MM.1S (cell line): ENCODE data around the gene EGR4.

Experiments
- EZH2 ChIP-seq: fragments of 300-600 bp; sonication (generic); optimal IDR thresholded peaks from 2 replicates; pipeline ENCODE3; 2017; ENCODE audit warnings: low read depth, mild to moderate bottlenecking, antibody characterized with exemption, low read length, mixed read lengths
- EZH2phosphoT487 ChIP-seq: fragments of 300-600 bp; sonication (generic); IDR thresholded peaks from 2 replicates; pipeline ENCODE4 v1.6.1; 2018; ENCODE audit warnings: antibody characterized with exemption, low read length
- TF ChIP-seq, protein P1 (sequence below): fragments of 300-600 bp; sonication (generic); IDR thresholded peaks from 2 replicates; pipeline ENCODE4 v1.5.1; 2016; ENCODE audit warnings: antibody characterized with exemption, low read length, mixed read lengths

DNA sequence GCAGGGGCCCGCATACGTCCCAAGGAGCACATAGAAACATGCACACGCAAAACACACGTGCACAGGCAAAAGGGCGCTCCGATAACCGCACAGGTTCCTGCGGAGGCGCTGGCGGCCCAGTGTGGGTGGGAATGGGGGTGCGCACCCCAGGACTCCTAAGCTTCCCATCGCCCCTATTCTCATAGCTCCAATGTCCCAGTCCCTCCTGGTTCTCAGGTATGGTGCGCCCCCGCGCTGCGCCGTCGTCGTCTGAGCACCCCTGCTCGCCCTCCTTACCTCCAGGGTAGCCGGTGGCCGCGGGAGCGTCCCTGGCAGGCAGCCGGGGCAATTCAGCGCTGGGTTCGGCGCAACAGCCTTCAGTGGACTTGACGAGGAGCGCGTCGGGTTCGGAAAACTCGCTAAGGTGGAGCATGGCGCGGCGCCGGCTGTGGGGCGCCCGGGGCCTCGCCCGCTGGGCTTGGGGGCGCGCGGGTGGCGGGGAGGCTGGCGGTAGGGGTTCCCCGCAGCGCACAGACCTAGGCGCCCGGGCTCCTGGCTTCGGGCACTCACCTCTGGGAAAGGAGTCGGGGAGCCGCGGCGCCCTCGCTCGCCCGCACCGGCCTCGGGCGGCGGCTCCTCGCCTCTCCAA is 328 bp downstream of the EGR4 start:
- TF ChIP-seq, protein P1, sequence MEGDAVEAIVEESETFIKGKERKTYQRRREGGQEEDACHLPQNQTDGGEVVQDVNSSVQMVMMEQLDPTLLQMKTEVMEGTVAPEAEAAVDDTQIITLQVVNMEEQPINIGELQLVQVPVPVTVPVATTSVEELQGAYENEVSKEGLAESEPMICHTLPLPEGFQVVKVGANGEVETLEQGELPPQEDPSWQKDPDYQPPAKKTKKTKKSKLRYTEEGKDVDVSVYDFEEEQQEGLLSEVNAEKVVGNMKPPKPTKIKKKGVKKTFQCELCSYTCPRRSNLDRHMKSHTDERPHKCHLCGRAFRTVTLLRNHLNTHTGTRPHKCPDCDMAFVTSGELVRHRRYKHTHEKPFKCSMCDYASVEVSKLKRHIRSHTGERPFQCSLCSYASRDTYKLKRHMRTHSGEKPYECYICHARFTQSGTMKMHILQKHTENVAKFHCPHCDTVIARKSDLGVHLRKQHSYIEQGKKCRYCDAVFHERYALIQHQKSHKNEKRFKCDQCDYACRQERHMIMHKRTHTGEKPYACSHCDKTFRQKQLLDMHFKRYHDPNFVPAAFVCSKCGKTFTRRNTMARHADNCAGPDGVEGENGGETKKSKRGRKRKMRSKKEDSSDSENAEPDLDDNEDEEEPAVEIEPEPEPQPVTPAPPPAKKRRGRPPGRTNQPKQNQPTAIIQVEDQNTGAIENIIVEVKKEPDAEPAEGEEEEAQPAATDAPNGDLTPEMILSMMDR: no peak
- TF ChIP-seq EZH2 (no peak), EZH2phosphoT487 (no peak)
